ENCODE measurements around the gene ANKRD22. TPM values are rescaled to one million over a fixed set of nuclear protein-coding genes. Genes with fewer than 3 reads are reported as not detected.

The ANKRD22 gene
- total RNA-seq, 2 experiments from 2014 or later, result not detected

- Histone ChIP-seq H3K36me3 (ENCODE audit: insufficient read depth, low read length) (no peaks in the 10 kb centered on the region), H3K27ac (ENCODE audit: low read depth in 1 of 2, low read length in 2 of 2) (no peak overlapping the region), H3K9me3 (ENCODE audit: control insufficient read depth in 1 of 2, insufficient read depth in 1 of 2, low read length in 2 of 2) (no peaks in the 10 kb centered on the region), H3K4me1 (ENCODE audit: insufficient read depth, low read length) (no peaks in the 10 kb centered on the region), H3K27me3 (ENCODE audit: control insufficient read depth in 1 of 2, insufficient read depth in 2 of 2, low read length in 2 of 2) (no peaks in the 10 kb centered on the region), H3K4me3 (ENCODE audit: low read length) (no peak overlapping the region)
- no peaks in the 10 kb centered on the region for H3K27me3 Mint-ChIP-seq
- H3K36me3 Mint-ChIP-seq (ENCODE audit: low read depth), result no peaks in the 10 kb centered on the region
- ChIA-PET CTCF (interaction anchor here (1.1 kb wide), 1 partner anchor 153 kb away, joined by 3 read pairs; no protein-coding TSS in a partner anchor), POLR2A (interaction anchor here (1.1 kb wide), 1 partner anchor 27 kb away, joined by 3 read pairs; no protein-coding TSS in a partner anchor)
- no peak for ATAC-seq (ENCODE audit: poor library complexity)
- TF ChIP-seq CTCF (IDR thresholded peaks at IDR 0.05), result no peak
- no peak for DNase-seq
- no peak overlapping the region for H3K4me3 Mint-ChIP-seq
- intact Hi-C loops (cut with DNase I, micrococcal nuclease), result no loop called here
- no peaks in the 10 kb centered on the region for H3K9me3 Mint-ChIP-seq
- H3K27ac Mint-ChIP-seq, result no peak overlapping the region
- H3K4me1 Mint-ChIP-seq (ENCODE audit: low read depth), result peaks cover 7% of the 10 kb centered on the region
These were observed 683 bp upstream of the ANKRD22 start for GRCh38 chr10:88852327-88852726.

GRCh38 chr10:88850712-88851111, 932 bp downstream of the ANKRD22 start:
- CTCF ChIA-PET, result no interaction called here

GRCh38 chr10:88849234-88849633, 2.4 kb downstream of the ANKRD22 start:
- H3K9me3 Mint-ChIP-seq, result no peaks in the 10 kb centered on the region
- Histone ChIP-seq H3K4me1 (ENCODE audit: insufficient read depth, low read length) (no peaks in the 10 kb centered on the region), H3K4me3 (ENCODE audit: low read length) (no peak overlapping the region), H3K36me3 (ENCODE audit: insufficient read depth, low read length) (no peaks in the 10 kb centered on the region), H3K27ac (ENCODE audit: low read depth in 1 of 2, low read length in 2 of 2) (no peak overlapping the region), H3K9me3 (ENCODE audit: control insufficient read depth in 1 of 2, insufficient read depth in 1 of 2, low read length in 2 of 2) (no peaks in the 10 kb centered on the region), H3K27me3 (ENCODE audit: control insufficient read depth in 1 of 2, insufficient read depth in 2 of 2, low read length in 2 of 2) (no peaks in the 10 kb centered on the region)
- ChIA-PET CTCF (no interaction called here), POLR2A (no interaction called here)
- DNase-seq, result no peak
- TF ChIP-seq CTCF (IDR thresholded peaks at IDR 0.05), result no peak
- no peak overlapping the region for H3K4me3 Mint-ChIP-seq
- H3K36me3 Mint-ChIP-seq (ENCODE audit: low read depth), result no peaks in the 10 kb centered on the region
- H3K4me1 Mint-ChIP-seq (ENCODE audit: low read depth), result peaks cover 7% of the 10 kb centered on the region
- H3K27me3 Mint-ChIP-seq, result no peaks in the 10 kb centered on the region
- no peak overlapping the region for H3K27ac Mint-ChIP-seq
- no peak for ATAC-seq (ENCODE audit: poor library complexity)
- intact Hi-C loops (cut with DNase I, micrococcal nuclease), result no loop called here

More at GRCh38 chr10:88850712-88851111, 932 bp downstream of the ANKRD22 start:
- no peaks in the 10 kb centered on the region for H3K9me3 Mint-ChIP-seq
- DNase-seq, result no peak
- no peak overlapping the region for H3K27ac Mint-ChIP-seq
- intact Hi-C loops (cut with DNase I, micrococcal nuclease), result no loop called here
- no peak overlapping the region for H3K4me3 Mint-ChIP-seq
- no peak for TF ChIP-seq CTCF (IDR thresholded peaks at IDR 0.05)
- Histone ChIP-seq H3K27ac (ENCODE audit: low read depth in 1 of 2, low read length in 2 of 2) (no peak overlapping the region), H3K27me3 (ENCODE audit: control insufficient read depth in 1 of 2, insufficient read depth in 2 of 2, low read length in 2 of 2) (no peaks in the 10 kb centered on the region), H3K4me3 (ENCODE audit: low read length) (no peak overlapping the region), H3K9me3 (ENCODE audit: control insufficient read depth in 1 of 2, insufficient read depth in 1 of 2, low read length in 2 of 2) (no peaks in the 10 kb centered on the region), H3K36me3 (ENCODE audit: insufficient read depth, low read length) (no peaks in the 10 kb centered on the region), H3K4me1 (ENCODE audit: insufficient read depth, low read length) (no peaks in the 10 kb centered on the region)
- H3K27me3 Mint-ChIP-seq, result no peaks in the 10 kb centered on the region
- no peaks in the 10 kb centered on the region for H3K36me3 Mint-ChIP-seq (ENCODE audit: low read depth)
- POLR2A ChIA-PET, result interaction anchor here (0.8 kb wide), 1 partner anchor 29 kb away, joined by 3 read pairs; the partner anchor contains the start of gene STAMBPL1
- peaks cover 7% of the 10 kb centered on the region for H3K4me1 Mint-ChIP-seq (ENCODE audit: low read depth)
- ATAC-seq (ENCODE audit: poor library complexity), result no peak

Measured in CD4-positive, alpha-beta T cell (primary cell).